GM19193 (cell line): ENCODE data around the gene LYPLAL1.

ENCODE experiments used
- POLR2A ChIP-seq: IDR thresholded peaks from 4 replicates; pipeline ENCODE4 v1.6.1; 2011; ENCODE audit not compliant: insufficient read depth, insufficient read length; ENCODE audit errors: extremely low read depth

The LYPLAL1 gene

GRCh38 chr1:219227360-219228057 is 53.8 kb downstream of the LYPLAL1 start:
- TF ChIP-seq POLR2A = no peak

- no peak for TF ChIP-seq POLR2A
Measured at GRCh38 chr1:219228058-219228419, 54.4 kb downstream of the LYPLAL1 start.

DNA sequence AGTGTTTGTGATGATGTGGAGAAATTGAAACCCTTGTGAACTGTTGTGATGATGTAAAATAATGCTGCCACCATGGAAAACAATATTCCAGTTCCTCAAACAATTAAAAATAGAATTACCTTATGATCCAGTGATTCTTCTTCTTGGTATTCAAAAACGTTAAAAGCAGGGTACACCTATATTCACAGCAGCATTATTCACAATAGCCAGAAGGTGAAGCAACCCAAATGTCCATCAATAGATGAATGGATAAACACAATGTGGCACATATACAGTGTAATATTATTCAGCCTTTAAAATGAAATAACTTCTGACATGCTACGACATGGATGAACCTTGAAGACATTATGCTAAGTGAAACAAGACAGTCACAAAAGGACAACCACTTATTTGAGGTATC is 59.2 kb downstream of the LYPLAL1 start:
- no peak for TF ChIP-seq POLR2A

DNA sequence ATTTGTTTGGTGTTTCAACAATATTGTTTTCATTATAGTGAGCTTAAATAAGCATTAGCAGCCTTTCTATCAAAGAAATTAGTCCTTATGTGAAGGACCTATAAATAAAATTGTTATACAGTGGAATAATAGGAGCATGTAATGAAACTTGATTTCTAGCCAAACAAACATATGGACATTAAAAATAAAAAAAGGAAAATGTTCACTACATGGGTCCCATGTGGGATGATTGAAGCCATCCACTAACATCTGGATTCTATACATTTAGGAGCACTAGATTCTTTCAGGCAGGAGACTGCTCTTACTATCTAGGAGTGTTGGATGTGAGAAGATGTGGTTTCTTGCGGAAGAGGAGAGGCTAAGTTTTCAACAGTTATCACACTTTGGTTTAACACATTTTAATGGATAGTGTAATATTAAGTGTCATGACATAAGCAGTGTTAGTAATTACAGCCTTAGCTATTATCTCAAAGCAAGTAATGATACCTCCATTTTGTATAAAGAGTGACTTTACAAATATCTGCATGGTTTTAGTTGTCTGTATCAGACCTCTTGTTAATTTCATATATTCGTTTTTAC is 62.3 kb downstream of the LYPLAL1 start:
- no peak for TF ChIP-seq POLR2A

DNA sequence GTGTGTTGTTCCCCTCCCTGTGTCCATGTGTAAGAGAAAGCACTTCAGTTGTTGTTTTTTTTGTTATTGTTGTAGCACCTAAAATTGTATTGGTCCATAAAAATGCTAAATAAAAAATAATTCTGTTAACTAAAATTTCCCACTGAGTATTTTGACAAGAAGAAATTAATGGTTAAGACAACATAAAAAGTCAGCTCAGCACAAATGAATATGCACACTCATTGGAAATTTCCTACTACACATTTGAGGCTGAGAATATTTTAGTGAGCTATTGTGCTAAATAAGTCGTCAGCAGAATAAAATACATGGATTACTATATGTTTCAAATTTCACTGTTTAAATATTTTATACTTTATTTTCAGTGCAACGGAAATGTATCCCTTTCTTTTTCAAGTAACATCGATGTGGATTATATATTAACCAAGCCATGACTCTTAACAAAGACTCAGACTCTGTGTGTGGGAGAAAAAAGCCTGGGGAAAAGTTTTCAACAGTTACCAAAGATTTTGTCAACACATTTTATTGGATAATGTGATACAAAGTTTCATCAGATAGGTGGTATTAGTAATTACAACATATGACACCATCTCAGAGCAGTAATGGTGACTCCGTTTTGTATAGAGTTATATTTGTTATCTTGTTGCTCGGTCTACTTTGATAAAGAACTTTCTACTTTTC is 63.4 kb downstream of the LYPLAL1 start:
- no peak for TF ChIP-seq POLR2A

- TF ChIP-seq POLR2A = no peak
Measured at GRCh38 chr1:219239518-219239917, 65.8 kb downstream of the LYPLAL1 start.

DNA sequence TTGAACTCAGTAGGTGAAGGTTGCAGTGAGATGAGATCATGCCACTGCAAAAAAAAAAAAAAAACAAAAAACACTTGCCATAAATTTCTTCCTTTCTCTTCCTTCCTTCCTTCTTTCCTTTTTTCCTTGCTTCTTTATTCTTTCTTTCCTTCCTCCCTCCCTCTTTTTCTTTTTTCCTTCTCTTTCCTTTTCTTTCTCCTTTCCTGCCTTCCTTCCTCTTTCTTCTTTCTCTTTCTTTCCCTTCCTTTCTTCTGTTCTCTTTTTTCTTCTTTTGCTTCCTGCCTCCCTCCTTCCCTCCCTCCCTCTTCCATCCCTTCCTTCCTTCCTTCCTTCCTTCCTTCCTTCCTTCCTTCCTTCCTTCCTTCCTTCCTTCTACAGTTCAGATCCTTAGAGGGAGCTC is 71.2 kb downstream of the LYPLAL1 start:
- TF ChIP-seq POLR2A = no peak

DNA sequence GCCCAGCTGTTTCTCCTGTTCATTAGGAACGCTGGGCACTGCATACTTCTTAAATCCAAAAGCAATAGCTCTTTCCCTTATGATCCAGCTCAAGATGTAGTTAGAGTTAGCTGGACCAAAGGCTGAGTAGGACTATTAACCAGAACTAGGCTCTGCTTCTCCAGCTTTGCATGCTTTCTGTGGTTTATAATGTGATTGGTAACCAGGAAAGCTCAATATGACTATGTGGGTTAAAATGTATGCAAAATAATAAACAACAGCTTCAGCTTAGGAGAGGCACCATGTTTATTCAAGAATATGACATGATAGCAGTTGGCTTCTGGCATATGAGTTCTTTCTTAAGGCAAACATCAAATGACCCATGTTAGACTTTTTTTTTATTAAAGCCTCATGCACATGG is 73.8 kb downstream of the LYPLAL1 start:
- no peak for TF ChIP-seq POLR2A

GRCh38 chr1:219257751-219258150 is 84.1 kb downstream of the LYPLAL1 start:
- no peak for TF ChIP-seq POLR2A

GRCh38 chr1:219261454-219261853 is 87.8 kb downstream of the LYPLAL1 start:
- no peak for TF ChIP-seq POLR2A
